Keratinocyte (primary cell): ENCODE results near the gene TRIM4.

Source experiments
- CTCF ChIP-seq, 3 experiments: IDR thresholded peaks in 1 of 3; conservative IDR thresholded peaks in 1 of 3; optimal IDR thresholded peaks in 1 of 3; 2 replicates in 2 of 3; 3 replicates in 1 of 3; pipeline versions ENCODE3 to v1.5.1; 2011; ENCODE audit warnings: low read length in 3 of 3, mild to moderate bottlenecking in 3 of 3, moderate library complexity in 2 of 3, control low read depth in 1 of 3, inconsistent platforms in 1 of 3; ENCODE audit not compliant: insufficient read depth in 2 of 3; ENCODE audit errors: extremely low read depth in 1 of 3
- EZH2 ChIP-seq: IDR thresholded peaks from one replicate; pipeline ENCODE4 v1.6.1; 2012; ENCODE audit warnings: inconsistent platforms, mild to moderate bottlenecking, low read length, moderate library complexity

- TF ChIP-seq CTCF (optimal IDR thresholded peaks at IDR 0.05 in 1 of 3, IDR thresholded peaks at IDR 0.05 in 1 of 3, conservative IDR thresholded peaks at IDR 0.05 in 1 of 3; ENCODE audit: extremely low read depth in 1 of 3, insufficient read depth in 2 of 3, low read length in 3 of 3) (no peak), EZH2 (no peak)
Observed at GRCh38 chr7:99923200-99923599, 3.9 kb upstream of the TRIM4 start.
